SK-N-SH treated with all-trans-retinoic acid at 6 μM for 48 hours (cell line): ENCODE measurements around the gene ARHGEF12.

Experiments
- ARNTL ChIP-seq: fragments of 450-650 bp; formaldehyde crosslinking; IDR thresholded peaks from 2 replicates; pipeline ENCODE4 v1.5.0; 2020; ENCODE audit warnings: low read depth, mild to moderate bottlenecking, moderate library complexity, borderline replicate concordance
- ISL1 ChIP-seq: fragments of 250-450 bp; sonication (Bioruptor Pico); IDR thresholded peaks from 2 replicates; pipeline ENCODE4 v2.1.2; 2022; ENCODE audit warnings: mild to moderate bottlenecking, moderate library complexity
- OSR1 ChIP-seq: fragments of 250-450 bp; sonication (Bioruptor Pico); IDR thresholded peaks from 2 replicates; pipeline ENCODE4 v1.8.0; 2022; ENCODE audit warnings: moderate library complexity, mild to moderate bottlenecking, inconsistent platforms
- TCF4 ChIP-seq: fragments of 250-450 bp; sonication (Bioruptor Pico); IDR thresholded peaks from 2 replicates; pipeline ENCODE4 v1.8.0; 2021; ENCODE audit warnings: mild to moderate bottlenecking, moderate library complexity, borderline replicate concordance
- TF ChIP-seq, protein P1 (sequence below): fragments of 250-450 bp; sonication (Bioruptor Pico); IDR thresholded peaks from 2 replicates; pipeline ENCODE4 v1.8.0; 2020; ENCODE audit warnings: mild to moderate bottlenecking, moderate library complexity, borderline replicate concordance
- TF ChIP-seq, protein P2 (sequence below): fragments of 250-450 bp; sonication (Bioruptor Pico); IDR thresholded peaks from 2 replicates; pipeline ENCODE4 v1.8.0; 2021; ENCODE audit warnings: low read depth, mild to moderate bottlenecking, moderate library complexity, borderline replicate concordance
- TF ChIP-seq, protein P3 (sequence below): fragments of 250-450 bp; sonication (Bioruptor Pico); IDR thresholded peaks from 2 replicates; pipeline ENCODE4 v1.5.1; 2021; ENCODE audit warnings: mild to moderate bottlenecking, moderate library complexity

DNA sequence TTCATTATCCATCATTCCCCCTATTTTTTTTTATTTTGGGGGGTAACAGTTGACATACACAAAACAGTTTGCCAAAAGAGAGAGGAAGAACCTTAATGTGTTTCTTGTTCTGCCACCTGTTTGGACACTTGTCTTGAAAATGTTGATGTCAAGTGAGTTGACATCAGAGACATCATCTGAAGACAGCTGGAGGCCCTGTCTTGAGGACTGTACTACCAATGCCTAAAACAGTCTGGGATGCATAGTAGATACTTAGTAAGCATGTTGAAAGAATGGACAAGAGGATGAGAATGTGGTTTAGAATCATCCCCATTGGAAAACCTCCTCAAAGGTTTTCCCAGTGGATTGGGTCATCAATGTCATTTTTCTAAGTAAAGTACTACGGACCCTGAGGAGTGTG lies 2.4 kb upstream of the ARHGEF12 start:
- TF ChIP-seq ISL1 (CRISPR knock-in tag) (no peak), TCF4 (CRISPR knock-in tag) (no peak), ARNTL (CRISPR knock-in tag) (no peak), OSR1 (no peak)
- TF ChIP-seq, protein P1, sequence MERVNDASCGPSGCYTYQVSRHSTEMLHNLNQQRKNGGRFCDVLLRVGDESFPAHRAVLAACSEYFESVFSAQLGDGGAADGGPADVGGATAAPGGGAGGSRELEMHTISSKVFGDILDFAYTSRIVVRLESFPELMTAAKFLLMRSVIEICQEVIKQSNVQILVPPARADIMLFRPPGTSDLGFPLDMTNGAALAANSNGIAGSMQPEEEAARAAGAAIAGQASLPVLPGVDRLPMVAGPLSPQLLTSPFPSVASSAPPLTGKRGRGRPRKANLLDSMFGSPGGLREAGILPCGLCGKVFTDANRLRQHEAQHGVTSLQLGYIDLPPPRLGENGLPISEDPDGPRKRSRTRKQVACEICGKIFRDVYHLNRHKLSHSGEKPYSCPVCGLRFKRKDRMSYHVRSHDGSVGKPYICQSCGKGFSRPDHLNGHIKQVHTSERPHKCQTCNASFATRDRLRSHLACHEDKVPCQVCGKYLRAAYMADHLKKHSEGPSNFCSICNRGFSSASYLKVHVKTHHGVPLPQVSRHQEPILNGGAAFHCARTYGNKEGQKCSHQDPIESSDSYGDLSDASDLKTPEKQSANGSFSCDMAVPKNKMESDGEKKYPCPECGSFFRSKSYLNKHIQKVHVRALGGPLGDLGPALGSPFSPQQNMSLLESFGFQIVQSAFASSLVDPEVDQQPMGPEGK (CRISPR knock-in tag) = no peak
- TF ChIP-seq, protein P2, sequence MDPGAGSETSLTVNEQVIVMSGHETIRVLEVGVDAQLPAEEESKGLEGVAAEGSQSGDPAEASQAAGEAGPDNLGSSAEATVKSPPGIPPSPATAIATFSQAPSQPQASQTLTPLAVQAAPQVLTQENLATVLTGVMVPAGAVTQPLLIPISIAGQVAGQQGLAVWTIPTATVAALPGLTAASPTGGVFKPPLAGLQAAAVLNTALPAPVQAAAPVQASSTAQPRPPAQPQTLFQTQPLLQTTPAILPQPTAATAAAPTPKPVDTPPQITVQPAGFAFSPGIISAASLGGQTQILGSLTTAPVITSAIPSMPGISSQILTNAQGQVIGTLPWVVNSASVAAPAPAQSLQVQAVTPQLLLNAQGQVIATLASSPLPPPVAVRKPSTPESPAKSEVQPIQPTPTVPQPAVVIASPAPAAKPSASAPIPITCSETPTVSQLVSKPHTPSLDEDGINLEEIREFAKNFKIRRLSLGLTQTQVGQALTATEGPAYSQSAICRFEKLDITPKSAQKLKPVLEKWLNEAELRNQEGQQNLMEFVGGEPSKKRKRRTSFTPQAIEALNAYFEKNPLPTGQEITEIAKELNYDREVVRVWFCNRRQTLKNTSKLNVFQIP = no peak
- TF ChIP-seq, protein P3, sequence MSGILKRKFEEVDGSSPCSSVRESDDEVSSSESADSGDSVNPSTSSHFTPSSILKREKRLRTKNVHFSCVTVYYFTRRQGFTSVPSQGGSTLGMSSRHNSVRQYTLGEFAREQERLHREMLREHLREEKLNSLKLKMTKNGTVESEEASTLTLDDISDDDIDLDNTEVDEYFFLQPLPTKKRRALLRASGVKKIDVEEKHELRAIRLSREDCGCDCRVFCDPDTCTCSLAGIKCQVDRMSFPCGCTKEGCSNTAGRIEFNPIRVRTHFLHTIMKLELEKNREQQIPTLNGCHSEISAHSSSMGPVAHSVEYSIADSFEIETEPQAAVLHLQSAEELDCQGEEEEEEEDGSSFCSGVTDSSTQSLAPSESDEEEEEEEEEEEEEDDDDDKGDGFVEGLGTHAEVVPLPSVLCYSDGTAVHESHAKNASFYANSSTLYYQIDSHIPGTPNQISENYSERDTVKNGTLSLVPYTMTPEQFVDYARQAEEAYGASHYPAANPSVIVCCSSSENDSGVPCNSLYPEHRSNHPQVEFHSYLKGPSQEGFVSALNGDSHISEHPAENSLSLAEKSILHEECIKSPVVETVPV (CRISPR knock-in tag) = no peak
